HG03196 (cell line): Measurements from ENCODE around the gene PTPN1.

Experiments used
- ATAC-seq: cut with Tn5 transposase; IDR thresholded peaks from one replicate; pipeline ENCODE4 v1.9.1; 2021; ENCODE audit not compliant: unreplicated experiment

Gene PTPN1

DNA sequence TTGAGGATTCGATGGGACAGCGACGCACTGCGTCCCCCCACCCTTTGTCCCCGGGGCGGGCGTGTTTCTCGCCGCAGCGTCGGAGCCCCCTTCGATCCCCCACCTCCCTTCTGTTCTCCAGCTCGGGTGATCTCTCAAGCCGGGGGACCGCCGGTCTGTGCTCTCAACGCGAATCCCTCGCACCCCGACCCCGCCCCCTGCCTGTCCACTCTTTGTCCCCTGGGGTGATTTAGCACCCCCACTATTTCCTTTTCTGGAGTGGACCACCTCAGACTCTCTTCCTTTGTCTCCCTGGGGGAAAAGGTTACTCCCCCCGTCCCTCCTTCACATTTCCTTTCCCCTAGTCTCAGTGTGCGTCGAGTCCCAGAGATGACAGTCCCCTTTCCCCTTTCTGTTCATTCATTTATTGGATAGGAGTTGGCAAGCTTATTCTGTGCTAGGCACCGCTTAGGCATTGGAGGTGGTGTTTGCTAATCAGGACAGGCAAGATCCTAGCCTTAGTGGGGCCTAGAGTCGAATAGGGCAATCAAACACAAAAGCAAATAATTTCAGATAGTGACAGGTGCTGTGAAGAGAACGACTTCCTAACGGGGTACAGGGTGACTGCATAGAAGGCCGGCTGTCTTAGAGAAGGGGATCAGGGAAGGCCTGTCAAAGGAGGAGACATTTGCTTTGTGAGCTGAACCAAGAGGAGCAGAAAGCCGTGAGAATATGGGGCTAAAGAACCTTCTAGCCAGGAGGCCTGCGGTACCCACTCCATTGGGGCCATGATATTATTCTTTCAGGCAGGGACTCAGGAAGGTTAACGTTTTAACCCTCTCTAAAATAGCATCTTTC lies 741 bp downstream of the PTPN1 start:
- ATAC-seq, result no peak

DNA sequence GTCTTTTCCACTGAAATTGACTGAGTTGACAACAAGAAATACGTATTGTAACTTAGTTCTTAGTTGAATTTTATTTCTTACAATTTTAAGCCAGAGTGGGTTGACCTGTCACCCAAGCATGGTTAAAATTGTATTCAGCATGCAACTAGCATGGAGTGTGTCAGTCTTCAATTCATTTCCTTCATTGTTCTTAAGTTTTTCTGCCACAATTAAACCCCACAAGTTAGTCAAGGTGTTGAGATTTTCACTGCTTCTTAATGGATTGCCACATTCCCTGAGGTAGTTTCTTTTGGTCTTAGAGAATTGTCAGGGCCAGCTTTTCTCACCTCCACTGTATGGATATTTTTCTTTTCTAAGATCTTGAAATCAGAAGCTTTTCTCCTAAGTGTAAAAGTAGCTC lies 2.1 kb downstream of the PTPN1 start:
- no peak for ATAC-seq

GRCh38 chr20:50513169-50514034 lies 3.2 kb downstream of the PTPN1 start:
- no peak for ATAC-seq

DNA sequence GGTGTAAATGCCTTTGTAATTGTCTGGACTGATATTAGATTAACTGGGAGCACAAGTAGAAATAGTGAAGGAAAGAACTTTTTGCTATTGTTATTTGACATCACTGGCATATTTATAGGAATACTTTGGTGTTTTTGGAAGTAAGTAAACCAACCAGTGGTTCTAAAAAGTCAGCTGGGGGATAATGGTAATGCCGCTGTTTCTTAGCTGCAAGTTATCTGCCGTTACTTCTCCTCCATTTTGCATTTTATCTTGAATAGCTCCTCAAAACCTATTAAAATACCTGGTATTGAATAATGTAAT lies 3.8 kb downstream of the PTPN1 start:
- no peak for ATAC-seq

- no peak for ATAC-seq
Measured at GRCh38 chr20:50514750-50515149, 4.6 kb downstream of the PTPN1 start.

DNA sequence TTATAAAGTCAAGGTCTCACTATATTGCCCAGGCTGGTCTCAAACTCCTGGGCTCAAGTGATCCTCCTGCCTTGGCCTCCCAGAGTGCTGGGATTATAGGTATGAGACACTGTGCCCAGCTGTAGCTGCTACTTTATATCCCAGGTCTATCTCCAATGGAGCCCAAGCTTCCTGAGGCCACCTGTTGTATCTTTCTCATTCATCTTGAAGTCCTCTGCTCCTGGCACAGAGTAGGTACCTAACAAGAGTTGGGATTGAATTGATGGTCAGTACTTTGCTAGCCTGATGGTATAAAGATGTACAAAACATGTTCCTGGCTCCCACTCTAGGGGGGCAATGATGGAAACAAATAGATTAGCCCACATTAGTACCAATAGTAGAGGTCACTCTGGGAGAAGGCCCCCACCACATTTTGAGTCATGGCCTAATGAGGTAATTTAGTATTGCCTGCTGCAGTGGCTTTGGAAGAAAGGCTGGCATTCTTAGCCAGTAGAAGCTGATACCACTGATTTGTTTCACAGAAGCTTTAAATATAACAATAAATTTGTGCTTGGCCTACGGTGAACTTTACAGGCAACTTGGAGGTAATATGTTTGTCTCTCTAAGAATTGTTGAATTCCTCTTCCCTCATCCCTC lies 5.4 kb downstream of the PTPN1 start:
- ATAC-seq, result no peak

DNA sequence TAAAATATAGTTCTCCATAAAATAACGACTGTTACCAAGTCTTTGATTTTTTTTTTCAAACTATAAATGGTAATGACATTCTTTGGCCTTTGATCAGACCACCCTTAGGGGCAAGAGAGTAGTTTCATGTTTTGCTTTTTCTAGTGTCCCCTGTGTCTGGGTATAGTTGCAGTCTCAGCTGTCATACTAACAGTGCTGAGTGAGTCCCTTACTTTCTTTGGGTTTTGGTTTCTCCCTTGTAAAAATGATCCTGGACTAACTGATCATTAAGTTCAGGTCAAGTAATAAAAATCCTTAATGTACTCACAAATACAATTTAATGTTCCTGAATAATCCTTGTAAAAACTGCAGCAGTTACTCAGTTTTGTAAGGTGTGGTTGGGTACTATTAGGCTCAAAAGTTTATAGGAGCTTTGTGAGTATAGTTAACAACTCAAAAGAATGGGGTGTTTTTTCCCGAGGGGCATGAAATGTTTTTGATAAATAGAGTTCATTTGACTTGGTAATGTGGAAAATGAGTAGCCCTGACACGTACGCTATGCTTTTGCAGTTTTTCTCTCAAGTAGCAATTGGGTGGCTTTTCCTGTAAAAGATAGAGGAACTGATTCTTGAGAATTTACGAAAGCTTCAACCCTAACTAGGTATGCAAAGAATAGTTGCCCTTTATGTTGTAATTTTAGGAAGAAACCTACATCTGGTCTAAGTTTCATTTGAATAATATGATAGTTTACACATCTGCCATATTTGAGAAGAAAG lies 6.2 kb downstream of the PTPN1 start:
- peak; percentile 47 for ATAC-seq

DNA sequence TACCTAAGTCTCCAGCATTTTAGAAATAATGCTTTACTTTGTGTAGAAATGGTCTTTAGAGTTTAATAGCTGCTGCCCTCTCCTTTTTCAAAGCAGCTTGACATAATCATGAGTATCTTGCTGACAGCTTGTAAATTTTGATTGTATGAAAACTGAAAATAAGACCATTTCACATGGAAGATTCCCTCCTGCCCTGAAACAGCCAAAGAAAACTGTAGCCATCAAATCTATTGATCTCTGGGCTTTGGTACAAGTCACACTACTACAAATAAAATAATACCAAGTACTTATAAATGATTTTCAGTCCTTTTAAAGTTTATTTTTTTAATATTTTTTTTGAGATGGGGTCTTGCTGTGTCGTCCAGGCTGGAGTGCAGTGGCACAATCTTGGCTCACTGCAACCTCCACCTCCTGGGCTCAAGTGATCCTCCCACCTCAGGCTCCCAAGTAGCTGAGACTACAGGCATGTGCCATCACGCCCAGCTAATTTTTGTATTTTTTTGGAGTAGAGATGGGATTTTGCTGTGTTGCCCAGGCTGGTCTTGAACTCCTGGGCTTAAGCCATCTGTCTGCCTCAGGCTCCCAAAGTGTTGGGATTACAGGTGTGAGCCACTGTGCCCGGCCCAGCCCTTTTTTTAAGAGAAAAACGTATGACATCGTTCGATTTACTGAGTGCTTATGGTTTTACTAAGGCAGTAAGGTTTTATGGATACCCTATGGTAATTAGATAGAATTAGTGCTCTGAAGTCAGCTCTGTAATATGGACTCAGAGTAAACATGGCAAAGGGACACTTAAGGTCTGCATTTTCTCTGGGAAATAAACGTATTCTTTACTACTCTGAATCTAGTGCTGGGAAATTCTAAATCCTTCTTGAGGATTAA lies 7.0 kb downstream of the PTPN1 start:
- no peak for ATAC-seq

- no peak for ATAC-seq
Measured at GRCh38 chr20:50517817-50518154, 7.6 kb downstream of the PTPN1 start.

DNA sequence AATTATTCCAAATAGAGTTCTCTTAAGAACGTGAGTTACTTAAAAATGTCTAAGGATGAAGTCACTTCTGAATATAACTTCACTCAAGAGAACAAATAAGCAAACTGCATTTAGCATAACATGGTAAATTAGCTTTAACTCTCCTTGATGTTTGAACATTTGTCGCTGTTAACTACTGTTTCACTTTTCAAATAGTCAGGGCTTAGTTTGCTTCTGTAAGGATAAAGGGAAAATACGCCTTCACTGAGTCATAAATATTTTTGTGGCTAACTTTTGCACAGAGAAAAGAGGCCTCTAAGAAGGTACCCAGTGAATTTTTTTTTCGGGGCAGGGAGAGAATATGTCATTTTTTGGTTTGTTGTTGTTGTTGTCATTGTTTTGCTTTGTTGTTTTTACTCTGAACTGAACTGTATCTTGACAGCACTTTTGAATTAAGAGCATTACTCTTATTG lies 8.1 kb downstream of the PTPN1 start:
- no peak for ATAC-seq

GRCh38 chr20:50519036-50519762 lies 9.0 kb downstream of the PTPN1 start:
- no peak for ATAC-seq

GRCh38 chr20:50520222-50520880 lies 10.2 kb downstream of the PTPN1 start:
- no peak for ATAC-seq

GRCh38 chr20:50521221-50522052 lies 11.3 kb downstream of the PTPN1 start:
- ATAC-seq, result no peak

- no peak for ATAC-seq
Measured at GRCh38 chr20:50522053-50522674, 12.0 kb downstream of the PTPN1 start.

GRCh38 chr20:50523552-50524167 lies 13.5 kb downstream of the PTPN1 start:
- peak; percentile 36 for ATAC-seq

DNA sequence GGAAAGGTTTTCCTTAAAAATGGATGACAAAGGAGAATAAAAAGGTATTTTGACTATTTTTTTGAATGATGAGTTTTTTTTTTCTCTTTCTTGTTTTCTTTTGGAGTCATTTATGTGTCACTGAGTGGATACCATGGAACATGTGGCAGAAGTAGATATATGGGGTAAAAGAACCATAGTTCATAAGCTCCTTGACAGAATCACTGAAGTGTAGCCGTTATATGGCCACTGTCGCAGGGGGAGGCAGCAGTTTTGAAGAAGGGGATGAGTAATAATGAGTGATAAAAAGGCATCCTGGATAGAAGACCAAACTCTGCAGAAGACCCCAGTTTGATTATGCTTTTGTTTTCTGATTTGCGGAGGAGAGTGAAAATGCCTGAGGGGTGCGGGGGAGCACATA lies 15.5 kb downstream of the PTPN1 start:
- ATAC-seq, result no peak

DNA sequence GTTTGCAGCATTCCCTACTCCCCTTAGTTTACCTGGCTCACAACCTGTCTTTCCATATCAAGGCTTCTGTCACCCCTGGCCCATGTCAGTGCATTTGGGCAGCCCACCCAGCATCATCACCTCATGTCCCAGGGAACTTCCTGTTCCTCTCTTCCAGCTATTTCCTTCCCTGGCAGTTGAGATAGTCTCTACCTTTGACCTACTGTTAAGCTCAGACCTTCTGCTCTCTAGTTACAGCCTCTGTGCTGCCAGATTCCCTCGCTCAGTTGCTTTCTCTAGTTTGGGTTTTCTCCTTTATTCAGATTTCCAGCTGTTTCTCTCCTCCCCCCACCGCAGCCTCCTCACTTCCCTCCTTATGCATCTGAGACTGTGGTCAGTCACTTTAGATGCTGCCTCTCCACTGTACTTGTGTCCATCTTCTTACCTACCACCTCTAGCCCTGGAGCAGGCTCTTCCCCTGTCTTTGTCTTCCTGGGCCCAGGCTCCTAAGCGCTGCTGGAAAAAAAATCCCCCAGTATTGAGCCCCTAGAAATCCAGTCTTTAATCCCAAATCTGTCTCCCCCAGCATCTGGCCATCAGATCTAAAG lies 16.3 kb downstream of the PTPN1 start:
- ATAC-seq, result no peak
